Lower lobe of right lung (tissue), 2 donors: ENCODE results near the gene CST8. TPM values are rescaled to one million over a fixed set of nuclear protein-coding genes. Genes with fewer than 3 reads are reported as not detected.

ENCODE experiments used
- ATAC-seq, 2 donors: fragments of 200-7000 bp; cut with Tn5 transposase; one replicate each; pipeline ENCODE4 v1.9.1; 2020 to 2022; ENCODE audit warnings: mild to moderate bottlenecking in 2 of 2, moderate library complexity in 2 of 2
- DNase-seq: peaks from one replicate; pipeline ENCODE4 v3.0.0-alpha.2; 2020
- H3K27ac ChIP-seq: fragments of 200-600 bp; one replicate; pipeline ENCODE4 v1.8.0; 2022
- H3K27me3 ChIP-seq: fragments of 200-600 bp; one replicate; pipeline ENCODE4 v1.8.0; 2022; ENCODE audit warnings: low read depth
- H3K36me3 ChIP-seq: fragments of 200-600 bp; one replicate; pipeline ENCODE4 v1.8.0; 2022; ENCODE audit warnings: mild to moderate bottlenecking
- H3K4me1 ChIP-seq: fragments of 200-600 bp; one replicate; pipeline ENCODE4 v1.8.0; 2022
- H3K4me3 ChIP-seq: fragments of 200-600 bp; one replicate; pipeline ENCODE4 v1.8.0; 2022; ENCODE audit warnings: mild to moderate bottlenecking
- H3K9me3 ChIP-seq: fragments of 200-600 bp; one replicate; pipeline ENCODE4 v1.8.0; 2022
- intact Hi-C: fragments of 100-400 bp; cut with DNase I; formaldehyde crosslinking; loops from one replicate; pipeline ENCODE4 v1.11.0; 2022
- total RNA-seq: library from RNA; stranded (reverse); fragmentation: NEBNext Ultra II Directional; extraction: Animal tissue kit (Norgen Biotek cat#: 25700); gene quantifications from one replicate; pipeline ENCODE4 v1.2.1, GENCODE V29; 2021
- TF ChIP-seq, protein P1 (sequence below): fragments of 200-600 bp; IDR thresholded peaks from one replicate; pipeline ENCODE4 v1.8.0; 2022; ENCODE audit warnings: antibody characterized with exemption, mild to moderate bottlenecking
- donor health status: DM: no; HTN: yes; CAD: no; lungs with severe emphysema.

CST8 gene
- total RNA-seq, 1 donor from 2014 or later, result not detected

DNA sequence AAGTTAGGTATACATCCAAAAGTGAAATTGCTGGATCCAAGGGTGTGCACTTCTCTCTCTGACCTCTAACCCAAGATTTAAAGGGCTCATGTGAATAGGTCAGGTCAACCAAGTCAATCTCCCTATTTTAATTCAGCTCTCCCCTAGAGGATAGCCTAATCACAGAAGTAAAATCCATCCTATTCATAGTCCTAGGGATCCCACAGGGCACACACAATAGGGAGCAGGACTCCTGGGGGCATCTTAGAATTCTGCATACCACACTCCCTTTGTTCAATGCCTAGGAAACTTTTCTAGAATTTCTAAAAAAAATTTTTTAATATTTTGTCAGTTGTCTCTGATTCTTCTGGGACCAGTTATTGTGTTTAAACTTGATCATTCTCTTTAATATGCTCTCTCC, 42.2 kb downstream of the CST8 start:
- DNase-seq (no peak), ATAC-seq (no peak)
- Histone ChIP-seq H3K4me1 (no peaks in the 10 kb centered on the region), H3K27ac (no peak overlapping the region), H3K4me3 (no peak overlapping the region), H3K9me3 (no peaks in the 10 kb centered on the region), H3K36me3 (no peaks in the 10 kb centered on the region), H3K27me3 (no peaks in the 10 kb centered on the region)
- TF ChIP-seq, protein P1, sequence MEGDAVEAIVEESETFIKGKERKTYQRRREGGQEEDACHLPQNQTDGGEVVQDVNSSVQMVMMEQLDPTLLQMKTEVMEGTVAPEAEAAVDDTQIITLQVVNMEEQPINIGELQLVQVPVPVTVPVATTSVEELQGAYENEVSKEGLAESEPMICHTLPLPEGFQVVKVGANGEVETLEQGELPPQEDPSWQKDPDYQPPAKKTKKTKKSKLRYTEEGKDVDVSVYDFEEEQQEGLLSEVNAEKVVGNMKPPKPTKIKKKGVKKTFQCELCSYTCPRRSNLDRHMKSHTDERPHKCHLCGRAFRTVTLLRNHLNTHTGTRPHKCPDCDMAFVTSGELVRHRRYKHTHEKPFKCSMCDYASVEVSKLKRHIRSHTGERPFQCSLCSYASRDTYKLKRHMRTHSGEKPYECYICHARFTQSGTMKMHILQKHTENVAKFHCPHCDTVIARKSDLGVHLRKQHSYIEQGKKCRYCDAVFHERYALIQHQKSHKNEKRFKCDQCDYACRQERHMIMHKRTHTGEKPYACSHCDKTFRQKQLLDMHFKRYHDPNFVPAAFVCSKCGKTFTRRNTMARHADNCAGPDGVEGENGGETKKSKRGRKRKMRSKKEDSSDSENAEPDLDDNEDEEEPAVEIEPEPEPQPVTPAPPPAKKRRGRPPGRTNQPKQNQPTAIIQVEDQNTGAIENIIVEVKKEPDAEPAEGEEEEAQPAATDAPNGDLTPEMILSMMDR, result no peak
- intact Hi-C loops, result no loop called here

DNA sequence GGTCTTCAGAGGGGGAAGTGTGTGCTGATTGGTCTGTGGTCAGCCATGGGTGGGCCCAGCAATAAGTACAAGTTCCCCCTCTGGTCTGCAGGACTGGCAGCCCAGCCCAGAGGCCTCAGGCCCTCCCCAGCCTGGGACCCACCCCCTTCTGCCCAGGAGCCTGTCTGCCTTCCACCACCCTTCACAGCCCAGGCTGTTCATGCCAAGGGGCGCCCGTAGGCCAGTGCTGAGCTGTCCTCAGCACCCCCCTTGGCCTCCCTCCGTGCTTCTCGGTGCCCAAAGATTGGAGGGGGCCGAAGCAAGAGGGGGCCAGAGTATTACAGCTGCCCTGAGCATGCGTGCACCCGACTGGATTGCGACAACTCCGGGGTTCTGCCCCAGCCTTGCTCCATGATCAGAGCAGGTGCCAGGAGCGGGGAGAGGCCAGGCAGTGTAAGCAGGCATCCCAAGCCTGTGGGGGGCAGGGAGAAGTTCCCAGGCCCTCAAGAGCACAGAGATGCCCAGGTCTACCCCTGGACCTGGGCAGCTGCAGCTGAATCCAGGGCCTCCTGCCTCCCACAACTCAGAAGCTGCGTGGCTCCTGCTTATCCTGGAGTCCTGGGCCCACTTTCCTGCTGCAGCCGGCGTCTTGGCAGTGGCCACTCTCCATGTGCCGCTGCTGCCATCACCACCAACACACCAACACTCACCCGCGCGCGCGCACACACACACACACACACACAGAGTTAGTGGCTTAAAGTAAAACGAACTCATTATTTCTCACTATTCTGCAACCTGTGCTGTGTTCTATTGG, 44.1 kb downstream of the CST8 start:
- Histone ChIP-seq H3K4me1 (no peaks in the 10 kb centered on the region), H3K27ac (no peak overlapping the region), H3K36me3 (no peaks in the 10 kb centered on the region), H3K4me3 (no peak overlapping the region), H3K9me3 (no peaks in the 10 kb centered on the region), H3K27me3 (no peaks in the 10 kb centered on the region)
- intact Hi-C loops, result no loop called here
- TF ChIP-seq, protein P1, result no peak
- DNase-seq (no peak), ATAC-seq (peak in 1 of 2 donors; percentile 12)

DNA sequence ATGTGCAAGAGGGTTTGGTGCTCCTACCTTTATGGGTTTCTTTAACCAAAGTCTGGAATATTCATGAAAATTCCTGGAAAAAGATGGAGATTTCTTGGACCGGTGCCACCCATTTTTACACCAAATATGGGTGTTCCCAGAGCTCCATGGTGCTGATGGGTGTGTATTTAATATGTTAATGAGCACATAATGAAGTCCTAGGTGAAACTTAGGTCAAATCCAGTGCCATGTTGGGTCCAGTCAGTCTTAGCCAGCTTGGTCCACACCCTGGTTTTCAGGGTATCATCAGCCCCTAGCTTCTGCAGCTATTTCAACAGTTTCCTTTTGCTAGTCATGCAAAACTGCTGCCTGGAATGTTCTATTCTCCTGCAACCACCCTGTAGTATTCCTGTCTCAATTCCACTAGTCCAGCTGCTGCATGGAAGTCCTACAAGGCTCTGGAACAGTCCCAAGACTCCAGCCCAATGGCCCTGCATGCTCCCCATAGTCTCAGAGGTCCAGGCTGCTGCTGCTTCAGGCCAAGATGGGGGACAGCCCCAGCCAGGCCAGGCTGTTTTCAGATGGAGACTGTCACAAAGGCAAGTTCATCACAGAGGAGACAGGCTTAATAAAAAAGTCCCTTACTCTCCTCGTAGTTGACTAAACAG, 45.5 kb downstream of the CST8 start:
- no peak for ATAC-seq
- TF ChIP-seq, protein P1, result no peak

DNA sequence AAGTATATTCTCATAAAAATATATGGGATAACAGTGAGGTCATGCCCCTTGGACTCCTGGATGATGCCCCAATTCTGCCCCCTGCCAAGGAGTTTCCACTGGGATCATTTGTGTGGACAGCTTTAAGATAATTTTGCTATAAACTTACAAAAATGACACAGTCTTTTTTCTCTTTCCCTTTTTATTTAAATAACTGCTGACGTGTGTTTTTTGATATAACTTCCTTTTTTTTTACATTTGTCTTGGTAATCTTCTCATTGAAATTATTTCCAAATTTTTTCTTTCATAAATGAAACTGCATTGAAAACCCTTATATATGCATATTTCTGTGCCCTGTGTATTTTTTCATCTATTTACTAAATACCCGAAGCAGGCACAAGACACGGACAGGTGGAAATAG, 46.1 kb downstream of the CST8 start:
- ATAC-seq (no peak), DNase-seq (no peak)
- TF ChIP-seq, protein P1, result no peak
- H3K4me1 ChIP-seq, result no peaks in the 10 kb centered on the region
- H3K27me3 ChIP-seq, result no peaks in the 10 kb centered on the region
- intact Hi-C loops, result no loop called here
- no peaks in the 10 kb centered on the region for H3K9me3 ChIP-seq
- no peak overlapping the region for H3K27ac ChIP-seq
- no peak overlapping the region for H3K4me3 ChIP-seq
- no peaks in the 10 kb centered on the region for H3K36me3 ChIP-seq

More for the DNA sequence above, 45.5 kb downstream of the CST8 start:
- no peak overlapping the region for H3K27ac ChIP-seq
- DNase-seq, result no peak
- intact Hi-C loops, result no loop called here
- no peaks in the 10 kb centered on the region for H3K4me1 ChIP-seq
- H3K27me3 ChIP-seq, result no peaks in the 10 kb centered on the region
- no peaks in the 10 kb centered on the region for H3K36me3 ChIP-seq
- H3K4me3 ChIP-seq, result no peak overlapping the region
- no peaks in the 10 kb centered on the region for H3K9me3 ChIP-seq

DNA sequence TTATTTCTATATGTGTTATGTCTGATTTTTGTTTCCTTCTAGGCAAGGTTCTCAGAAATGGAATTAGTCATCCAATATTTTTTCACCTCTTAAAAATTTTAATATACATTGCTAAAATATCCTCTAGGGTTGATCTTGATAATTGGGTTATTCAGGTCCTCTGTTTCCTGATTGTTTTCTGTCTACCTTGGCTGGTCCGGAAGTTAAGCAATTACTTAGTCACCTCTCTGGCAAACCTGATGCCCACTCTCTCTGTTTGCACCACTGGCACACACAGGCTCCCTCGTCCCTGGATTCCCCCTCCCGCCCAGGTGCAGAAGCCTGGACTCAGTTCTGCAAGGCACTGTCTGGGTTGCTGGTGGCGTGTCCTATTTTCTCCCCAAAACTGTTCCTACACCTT, 49.7 kb downstream of the CST8 start:
- H3K4me1 ChIP-seq, result no peaks in the 10 kb centered on the region
- TF ChIP-seq, protein P1, result no peak
- intact Hi-C loops, result no loop called here
- no peaks in the 10 kb centered on the region for H3K9me3 ChIP-seq
- H3K4me3 ChIP-seq, result no peak overlapping the region
- H3K36me3 ChIP-seq, result no peaks in the 10 kb centered on the region
- DNase-seq (no peak), ATAC-seq (no peak)
- no peak overlapping the region for H3K27ac ChIP-seq
- no peaks in the 10 kb centered on the region for H3K27me3 ChIP-seq
